HG02885 (cell line): ENCODE data around the gene TMEM187.
"Not testable (repeated sequence)": the region's sequence is repeated elsewhere in the genome, so short reads cannot be mapped to it uniquely, and the experiment has no call there.

ENCODE experiments used
- ATAC-seq: cut with Tn5 transposase; IDR thresholded peaks from one replicate; pipeline ENCODE4 v1.9.1; 2021; ENCODE audit warnings: mild to moderate bottlenecking; ENCODE audit not compliant: unreplicated experiment, poor library complexity

TMEM187 gene

DNA sequence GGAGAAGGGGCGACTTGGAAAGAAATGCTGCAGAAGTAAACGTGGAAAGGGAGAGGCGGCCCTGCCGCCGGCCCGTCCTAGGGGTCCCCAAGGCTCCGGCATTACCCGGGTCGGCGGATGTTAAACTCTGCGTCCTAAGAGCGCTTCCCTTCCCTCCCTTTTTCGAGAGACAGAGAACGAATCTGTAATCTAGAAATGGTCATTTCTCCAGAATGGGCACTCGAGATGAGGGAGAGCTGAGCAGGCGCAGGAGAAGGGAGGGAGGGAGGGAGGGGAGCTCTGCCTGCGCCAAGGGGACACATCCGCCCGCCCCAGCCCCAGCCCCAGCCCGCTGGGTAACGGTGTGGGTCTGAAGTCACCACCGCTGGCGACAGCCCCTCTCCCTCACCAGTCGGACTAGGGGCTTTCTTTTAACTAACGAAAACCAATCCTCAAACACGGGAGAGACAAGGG is 2.6 kb upstream of the TMEM187 start:
- ATAC-seq = no peak

DNA sequence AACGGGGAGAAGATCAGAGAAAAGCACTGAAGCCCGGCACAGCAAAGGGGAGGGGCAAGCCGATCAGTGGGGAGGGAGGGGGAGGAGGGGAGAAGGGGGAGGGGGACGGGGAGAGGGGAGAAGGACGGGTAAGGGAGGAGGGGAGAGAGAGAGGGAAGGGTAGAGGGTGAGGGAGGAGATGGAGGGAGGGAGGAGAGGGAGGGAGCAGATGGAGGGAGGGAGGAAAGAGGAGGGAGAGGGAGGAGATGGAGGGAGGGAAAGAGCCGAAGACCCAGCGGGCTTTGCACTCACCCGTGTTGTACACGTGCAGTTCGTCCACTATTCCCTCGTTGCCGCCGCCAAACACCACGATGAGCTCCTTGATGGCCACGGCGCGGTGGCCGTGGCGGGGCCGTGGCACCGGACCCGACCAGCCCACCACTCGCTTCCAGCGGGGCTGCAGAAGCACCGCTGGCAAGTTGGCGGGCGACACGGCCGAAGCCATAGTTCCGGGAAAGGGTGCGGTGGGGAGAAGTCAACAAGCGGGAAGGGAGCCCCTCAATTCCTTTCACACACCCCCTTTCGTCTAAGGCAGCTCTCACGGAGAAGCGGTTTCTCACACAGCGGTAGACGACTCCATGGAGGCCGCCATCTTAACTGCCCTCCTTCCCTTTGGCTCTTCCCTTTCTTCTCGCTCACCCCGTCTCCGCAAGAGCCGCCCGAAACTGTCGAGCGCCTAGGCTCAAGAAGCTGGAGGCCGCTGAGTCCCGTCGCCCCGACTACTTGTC is 2.0 kb upstream of the TMEM187 start:
- ATAC-seq = no peak

DNA sequence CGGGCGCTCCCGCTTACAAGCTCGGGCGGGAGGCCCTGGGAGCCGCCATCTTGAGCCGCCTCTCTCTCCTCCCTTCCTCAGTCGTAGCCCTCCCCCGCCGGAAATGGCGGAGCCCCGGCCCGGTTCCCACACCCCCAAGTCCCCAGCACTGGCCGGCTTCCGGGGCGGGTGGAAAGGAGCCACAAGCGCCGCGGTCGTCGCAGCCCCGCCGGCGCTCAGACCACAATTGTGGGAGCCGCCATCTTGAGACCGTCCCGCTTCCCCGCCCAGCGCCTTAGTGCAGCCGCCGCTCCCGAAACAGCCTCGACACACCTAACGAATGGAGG is 1.5 kb upstream of the TMEM187 start:
- ATAC-seq = peak; percentile 40

DNA sequence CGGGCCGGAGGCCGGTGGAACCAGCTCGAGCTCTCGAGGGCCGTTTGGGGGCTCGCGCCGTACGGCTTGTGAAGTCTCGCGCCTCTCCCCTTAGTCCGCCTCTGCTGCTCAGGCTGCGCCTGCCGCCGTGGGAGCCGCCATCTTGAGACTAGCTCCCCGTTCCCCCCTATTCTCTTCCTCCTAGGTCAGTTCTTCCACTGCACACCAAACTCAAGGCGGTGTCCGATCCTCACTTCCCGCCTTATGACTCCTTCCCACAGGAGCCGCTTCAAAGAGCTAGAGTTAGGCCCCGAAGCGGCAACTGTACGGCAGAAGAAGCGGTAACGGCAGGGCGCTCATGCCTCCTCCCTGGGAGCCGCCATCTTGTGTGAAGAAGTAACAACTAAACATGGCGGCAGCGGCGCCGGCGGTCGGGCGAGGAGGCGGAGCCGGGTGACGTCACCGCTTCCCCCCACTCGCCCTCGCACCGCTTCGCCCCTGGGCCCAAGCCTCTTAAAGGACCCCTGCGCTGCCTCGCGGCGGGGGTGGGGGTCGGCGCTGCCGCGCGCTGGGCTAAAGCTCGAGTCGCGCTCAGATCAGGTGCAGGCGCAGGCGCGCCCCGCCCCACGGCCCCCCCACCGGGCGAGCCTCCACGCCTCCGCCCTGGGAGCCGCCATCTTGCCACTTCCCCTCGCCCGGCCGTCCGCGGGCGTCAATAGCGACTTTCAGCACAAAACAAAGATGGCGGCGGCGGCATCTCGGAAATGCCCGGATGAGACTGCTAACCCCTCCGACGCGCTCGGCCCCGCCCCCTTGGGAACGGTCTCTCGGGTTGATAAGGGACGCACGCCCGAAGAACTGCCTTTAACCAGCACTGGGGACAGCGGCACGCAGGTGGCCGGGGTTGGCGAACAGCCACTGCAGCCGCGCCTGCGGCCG is 845 bp upstream of the TMEM187 start, which contains the start of gene HCFC1:
TSS of gene HCFC1 (minus strand) at position 369 of the 918 bp plus-strand sequence. CDS start 978 bp downstream, outside the sequence.
- peak; percentile 43 for ATAC-seq

DNA sequence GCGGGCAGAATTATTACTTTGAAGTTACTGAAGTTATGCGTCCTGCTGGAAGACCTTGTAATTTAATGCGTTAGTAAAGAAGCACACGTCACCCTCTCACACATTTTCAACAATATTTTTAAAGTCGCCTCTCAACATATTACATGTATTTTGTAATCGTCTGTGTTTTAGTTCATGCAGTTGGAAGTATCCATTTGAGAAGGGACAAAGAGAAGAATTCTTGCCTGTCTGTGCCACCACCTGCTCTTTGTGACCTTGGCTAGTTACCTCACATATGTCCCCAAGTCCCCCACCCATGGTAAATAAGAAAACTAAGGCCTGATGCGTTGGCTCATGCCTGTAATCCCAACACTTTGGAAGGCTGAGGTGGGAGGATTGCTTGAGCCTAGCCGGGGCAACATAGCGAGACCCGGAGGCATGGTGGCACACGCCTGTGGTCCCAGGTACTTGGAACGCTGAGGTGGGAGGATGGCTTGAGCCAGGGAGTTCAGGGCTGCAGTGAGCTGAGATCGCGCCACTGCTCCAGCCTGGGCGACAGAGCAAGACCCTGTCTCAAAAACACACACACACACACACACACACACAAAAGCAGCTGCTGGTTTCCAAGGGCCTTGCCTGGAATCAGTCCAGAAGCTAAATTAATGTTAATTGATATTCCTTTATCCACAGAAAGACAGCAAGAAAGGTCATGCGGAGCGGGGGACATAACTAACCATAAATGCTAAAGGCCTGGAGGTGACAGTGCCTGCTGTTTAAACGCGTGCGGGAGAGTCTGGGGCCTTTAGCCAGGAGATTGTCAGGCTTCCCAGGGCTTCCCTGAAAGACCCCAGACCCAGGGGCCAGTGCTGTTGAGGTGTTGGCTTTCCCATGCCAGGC is 811 bp downstream of the TMEM187 start:
- no peak for ATAC-seq

DNA sequence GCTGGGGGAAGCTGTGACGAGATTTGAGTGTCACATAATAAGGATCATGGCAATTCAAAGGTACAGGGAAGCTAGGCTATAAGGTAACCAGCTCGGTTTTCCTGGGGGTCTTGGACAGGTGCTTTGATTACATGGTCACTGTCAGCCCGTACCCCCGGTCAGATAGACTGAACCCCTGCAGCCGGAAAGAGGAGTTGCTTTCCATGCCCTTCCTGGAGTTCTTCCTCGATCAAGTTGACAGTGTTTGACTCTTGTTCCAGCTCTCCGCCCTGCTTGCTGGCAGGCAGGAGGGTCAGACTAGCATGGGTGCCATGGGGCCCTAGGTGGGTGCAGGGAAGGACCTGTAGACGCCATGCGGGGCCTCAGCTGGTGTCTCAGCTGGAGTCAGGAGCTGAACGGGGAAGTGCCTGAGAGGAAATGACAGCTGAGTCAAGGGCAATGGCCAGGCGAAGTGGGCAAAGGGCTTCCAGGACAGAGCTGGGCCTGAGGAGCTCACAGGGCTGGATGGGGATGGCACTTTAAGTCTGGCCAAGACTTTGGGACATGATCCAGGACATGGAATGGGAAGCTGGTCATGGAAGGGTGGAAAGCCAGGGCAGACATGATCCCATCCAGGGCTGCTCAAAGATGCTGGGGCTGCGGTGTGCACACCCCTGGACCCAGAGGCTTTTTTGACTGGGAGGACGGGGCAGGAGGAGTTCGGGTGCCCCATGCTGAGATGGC is 1.6 kb downstream of the TMEM187 start:
- ATAC-seq = no peak

DNA sequence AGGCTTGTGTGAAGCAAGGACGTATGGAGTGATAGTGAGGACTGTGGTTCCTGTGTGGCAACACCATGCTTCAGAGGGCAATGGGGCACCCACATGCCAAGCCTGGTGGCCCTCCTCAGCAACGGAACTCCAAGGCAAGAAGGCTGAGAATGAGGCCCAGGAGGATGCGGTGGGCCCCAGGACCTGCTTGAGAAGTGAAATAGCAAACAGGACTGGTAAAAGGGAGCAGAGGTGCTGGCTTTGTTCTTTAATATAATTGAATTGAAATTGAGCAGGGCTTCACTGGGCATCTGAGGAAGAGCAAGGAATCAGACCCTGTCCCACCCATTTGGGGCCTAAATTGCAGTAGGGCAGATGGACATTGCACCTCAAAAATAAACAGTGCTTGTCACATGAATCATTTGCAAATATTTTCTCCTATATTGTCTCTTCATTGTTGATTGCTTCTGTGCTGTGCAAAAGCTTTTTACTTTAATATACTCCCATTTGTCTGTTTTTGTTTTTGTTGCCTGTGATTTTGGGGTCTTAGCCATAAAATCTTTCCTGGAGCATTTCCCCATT is 2.3 kb downstream of the TMEM187 start:
- no peak for ATAC-seq

DNA sequence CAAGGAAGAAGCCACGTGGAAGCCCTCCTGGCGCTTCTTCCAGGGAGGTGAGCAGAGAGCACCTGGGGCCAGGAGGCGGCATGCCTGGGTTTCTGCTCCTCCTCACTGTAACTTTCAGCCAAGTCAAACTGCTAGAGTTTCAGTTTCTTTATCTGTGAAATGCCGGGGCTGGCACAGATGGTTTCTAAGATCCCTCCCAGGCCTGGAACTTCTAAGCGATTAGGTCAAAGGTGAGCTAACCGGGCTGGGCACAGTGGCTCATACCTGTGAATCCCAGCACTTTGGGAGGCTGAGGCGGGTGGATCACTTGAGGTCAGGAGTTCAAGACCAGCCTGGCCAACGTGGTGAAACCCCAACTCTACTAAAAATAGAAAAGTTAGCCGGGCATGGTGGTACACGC is 7.8 kb downstream of the TMEM187 start:
- ATAC-seq = not testable (repeated sequence)

DNA sequence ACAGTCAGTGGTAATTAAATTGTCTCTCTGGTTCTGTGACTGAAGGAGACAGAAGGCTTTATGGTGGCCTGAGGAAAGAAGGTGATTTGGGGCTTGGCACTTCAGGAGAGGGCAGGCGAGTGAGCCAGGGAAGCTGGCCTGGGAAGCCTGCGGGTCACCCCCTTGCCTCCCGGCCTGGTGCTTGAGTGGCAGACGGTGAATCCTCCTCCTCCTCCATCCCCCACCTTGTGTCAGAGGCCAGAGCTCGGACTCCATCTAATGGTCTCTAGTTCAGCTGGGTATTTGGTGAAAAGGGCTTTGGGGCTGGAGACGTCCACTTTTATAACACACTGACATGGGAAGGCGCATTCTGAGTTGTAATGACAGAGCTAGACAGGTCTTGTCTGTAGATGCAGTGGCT is 8.7 kb downstream of the TMEM187 start:
- no peak for ATAC-seq

DNA sequence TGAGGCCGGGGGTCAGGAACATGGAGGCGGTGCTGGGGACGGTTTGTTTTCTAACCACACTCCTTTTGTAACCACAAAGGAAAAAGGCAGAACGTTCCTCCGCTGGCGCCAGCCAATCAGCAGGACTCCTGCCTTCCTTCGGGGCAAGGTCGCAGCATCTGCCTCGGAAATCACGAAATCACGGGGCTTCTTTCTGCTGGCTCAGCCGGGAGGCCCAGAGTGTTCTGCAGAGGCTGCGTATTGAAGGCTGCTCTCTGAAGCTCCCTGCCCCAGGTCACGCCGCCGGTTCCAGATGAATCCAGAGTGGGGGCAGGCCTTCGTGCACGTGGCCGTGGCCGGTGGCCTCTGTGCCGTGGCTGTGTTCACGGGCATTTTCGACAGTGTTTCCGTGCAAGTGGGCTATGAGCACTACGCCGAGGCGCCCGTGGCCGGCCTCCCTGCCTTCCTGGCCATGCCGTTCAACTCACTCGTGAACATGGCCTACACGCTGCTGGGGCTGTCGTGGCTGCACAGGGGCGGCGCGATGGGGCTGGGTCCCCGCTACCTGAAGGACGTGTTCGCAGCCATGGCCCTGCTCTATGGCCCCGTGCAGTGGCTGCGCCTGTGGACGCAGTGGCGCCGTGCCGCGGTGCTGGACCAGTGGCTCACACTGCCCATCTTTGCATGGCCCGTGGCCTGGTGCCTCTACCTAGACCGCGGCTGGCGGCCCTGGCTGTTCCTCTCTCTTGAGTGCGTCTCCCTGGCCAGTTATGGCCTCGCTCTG is 9.4 kb downstream of the TMEM187 start:
- no peak for ATAC-seq

DNA sequence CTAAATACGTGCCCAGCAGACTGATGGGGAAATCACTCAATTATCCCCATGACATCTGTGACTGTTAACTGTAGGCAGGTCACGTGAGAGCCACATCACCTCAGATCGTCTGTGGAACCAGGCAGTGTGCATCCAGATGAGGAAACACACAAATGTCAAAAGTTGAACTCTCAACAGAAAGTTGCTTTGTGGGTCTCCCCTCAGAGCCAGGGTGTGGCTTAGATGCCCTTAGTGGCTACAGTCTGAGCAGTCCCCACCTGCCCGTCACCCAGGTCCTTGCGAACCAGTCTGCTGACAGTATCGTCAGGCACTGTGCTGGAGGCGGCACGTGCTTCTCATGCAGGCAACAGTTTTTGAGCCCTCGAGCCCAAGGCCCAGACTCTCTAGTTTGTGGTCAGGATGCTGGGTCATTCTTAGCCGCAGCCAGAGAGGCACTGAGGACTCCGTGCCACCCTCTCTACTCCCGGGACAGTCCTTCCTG is 10.8 kb downstream of the TMEM187 start:
- no peak for ATAC-seq

DNA sequence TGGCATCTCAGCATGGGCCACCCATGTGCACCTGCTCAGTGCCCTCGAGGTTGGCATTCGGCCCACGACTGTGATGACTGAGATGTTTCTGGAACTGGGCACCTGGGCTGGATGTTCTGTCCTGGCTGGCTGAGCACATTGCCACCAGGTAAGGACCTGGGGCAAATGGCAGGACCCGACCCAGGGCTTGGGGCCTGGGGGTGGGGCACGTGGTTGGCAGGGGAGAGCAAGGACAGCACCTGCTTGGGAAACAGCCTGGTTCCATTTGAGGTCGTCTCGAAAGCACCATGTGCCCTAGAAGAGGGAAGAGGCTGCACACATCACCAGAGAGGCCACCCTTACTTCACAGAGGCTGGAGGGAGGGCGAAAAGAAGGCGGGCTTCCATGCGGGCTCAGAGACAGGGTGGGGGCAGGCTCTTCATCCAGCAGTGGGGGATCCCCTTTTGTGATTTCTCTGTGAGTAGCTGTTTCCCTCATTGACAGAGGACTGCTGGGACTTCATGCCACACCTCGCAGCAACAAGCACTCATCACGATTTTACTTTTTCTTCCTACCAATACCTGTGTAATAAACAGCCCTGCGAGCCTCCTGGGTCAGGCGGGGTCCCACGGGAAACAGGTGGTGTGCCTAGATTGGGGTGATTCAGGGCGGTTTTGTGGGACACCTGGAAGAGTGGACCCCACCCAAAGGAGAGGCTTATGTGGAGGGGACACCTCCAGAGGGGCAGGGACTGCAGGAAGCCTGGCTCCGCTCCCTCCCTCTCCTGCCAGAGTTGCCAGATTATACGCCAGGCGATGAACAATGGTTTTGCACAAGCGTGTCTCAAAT is 12.0 kb downstream of the TMEM187 start:
- ATAC-seq = no peak

DNA sequence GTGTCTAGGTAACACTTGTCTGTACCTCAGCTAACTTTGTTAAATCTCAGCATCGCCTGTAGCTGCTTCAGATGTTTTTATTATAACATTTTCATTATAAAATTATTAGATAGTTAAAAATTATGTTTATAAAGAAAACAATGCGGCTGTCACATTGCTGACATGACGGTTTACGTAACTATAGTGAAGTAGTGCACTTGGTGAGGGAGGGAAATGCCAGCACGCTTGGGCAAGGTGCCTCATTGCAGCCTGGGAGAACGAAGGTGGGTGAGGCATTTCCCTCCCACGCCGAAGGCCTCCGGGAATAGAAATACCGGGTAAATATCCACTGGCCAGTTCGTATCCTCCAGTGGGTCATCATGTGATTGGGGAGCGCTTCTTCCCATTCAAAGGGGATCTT is 15.9 kb downstream of the TMEM187 start:
- no peak for ATAC-seq

DNA sequence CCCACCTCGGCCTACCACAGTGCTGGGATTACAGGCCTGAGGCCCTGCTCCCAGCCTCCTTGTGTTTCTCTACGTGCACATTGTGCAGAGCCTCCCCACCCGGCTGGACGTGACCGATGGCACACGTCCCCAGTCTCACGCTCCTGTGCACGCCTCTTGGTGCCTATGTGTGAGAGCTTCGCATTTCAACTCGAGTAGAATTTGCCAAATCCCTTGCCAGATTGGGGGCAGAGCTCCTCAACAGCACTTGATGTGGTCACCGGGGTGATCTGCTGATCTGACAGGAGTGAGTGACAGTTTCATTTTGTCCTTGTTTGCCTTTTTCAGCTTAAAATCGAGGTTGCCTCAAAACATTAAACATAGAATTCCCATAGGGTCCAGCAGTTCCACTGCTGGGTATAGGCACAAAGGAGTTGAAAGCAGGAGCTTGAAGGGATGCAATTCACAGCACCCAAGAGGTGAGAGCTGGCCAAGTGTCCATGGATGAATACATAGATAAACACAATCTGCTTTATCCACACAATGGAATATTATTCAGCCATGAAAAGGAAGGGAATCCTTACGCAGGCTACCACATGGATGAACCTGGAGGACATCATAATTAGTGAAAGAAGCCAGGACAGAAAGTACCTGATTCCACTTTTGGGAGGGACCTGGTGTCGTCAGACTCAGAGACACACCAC is 17.6 kb downstream of the TMEM187 start:
- no peak for ATAC-seq

DNA sequence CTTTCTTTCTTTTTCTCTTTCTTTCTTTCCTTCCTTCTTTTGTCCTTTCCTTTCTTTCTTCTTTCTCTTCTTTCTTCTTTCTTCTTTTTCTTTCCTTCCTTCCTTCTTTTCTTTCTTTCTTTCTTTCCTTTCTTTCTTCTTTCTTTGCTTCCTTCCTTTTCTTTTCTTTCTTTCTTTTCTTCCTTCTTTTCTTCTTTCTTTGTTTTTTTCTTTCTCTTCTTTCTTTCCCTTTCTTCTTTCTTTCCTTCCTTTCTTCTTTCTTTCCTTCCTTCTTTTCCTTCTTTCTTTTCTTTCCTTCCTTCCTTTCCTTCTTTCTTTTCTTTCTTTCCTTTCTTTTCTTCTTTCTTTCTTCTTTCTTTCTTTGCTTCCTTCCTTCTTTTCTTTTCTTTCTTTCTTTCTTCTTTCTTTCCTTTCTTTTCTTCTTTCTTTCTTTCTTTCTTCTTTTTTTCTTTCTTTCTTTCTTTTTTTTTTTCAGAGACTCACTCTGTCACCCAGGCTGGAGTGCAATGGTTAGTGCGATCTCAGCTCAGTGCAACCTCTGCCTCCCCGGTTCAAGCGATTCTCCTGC is 18.5 kb downstream of the TMEM187 start:
- no peak for ATAC-seq

DNA sequence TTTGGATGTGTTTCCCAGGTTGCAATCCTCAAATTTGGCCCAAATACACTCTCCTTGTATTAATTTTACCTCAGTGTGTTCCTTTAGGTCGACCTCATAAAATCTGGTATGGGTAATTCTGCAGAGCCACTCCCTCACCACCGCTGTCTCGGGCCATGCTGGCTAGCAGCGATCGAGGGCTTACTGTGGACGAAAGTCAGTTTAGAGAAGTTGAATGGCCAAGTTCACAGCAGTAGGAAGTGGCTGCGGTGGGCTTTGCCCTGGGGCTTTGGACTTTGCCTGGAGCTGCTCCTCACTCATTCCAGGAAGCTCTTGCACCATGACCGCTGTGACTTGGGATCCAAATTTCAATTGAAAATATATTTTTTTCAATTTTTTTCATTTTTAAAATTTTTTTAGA is 19.6 kb downstream of the TMEM187 start:
- ATAC-seq = no peak

DNA sequence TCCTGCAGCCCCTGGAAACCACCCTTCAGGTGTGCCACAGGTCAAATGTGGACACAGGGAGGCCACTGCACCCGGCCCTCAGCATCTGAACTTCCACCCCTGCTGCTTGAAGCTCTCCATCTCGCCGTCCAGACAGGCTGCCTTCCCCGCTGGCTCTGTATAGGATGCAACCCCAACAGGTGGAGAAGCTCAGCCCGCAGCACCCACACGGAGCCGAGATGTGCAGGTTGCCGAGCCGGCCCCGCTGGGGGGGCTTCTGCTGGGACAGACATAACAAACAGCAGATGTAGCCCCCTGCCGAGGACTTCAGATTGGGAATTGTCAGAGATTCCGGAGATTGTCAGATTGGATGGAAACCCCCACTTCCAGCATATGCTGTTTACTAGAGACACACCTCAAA is 20.5 kb downstream of the TMEM187 start:
- no peak for ATAC-seq
